Measurements from ENCODE around the gene HEYL. TPM values are rescaled to one million over a fixed set of nuclear protein-coding genes. Genes with fewer than 3 reads are reported as not detected.
A peak's percentile ranks its signal among the peaks of the same experiment; 100 is the strongest.

HEYL gene
- total RNA-seq, 1 experiment from 2014 or later = 1.0 TPM

DNA sequence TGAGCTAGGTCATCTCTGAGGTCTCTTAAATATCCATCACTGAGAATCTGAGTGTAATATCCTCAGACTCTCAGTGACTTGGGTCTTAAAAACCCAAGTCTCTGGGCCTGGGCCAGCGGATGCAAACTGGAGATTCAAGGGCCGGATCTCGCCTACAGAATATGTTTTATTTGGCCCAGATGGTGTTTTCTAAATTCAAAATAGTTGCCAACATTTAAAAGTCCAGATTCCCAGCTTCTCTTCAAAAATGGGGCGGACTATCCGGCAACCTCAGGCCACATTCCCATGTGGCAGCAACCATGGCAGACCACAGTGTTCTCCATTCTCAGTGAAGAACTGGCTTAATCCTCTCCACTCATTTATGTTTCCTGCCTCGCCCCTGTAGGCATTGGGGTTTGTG, 12.7 kb upstream of the HEYL start:
- DNase-seq = no peak
- Histone ChIP-seq H3K4me3 (no peak overlapping the region), H3K36me3 (no peaks in the 10 kb centered on the region), H3K9me3 (no peaks in the 10 kb centered on the region), H3K27me3 (no peaks in the 10 kb centered on the region)

DNA sequence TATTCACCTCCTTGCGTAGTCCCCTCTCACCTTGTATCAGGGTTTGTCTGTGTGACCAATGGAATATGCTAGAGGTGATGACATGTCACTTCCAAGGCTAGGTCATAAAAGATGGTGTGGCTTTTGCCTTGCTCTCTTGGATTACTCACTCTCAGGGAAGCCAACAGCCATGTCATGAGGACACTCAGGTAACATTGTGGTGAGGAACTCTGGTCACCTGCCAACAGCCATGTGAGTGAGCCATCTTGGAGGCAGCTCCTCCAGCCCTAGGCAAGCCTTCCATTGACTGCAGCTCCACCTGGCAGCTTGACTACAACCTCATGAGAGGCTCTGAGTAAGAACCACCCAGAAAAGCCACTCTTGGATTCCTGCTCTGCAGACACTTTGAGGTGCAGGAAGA, 11.0 kb upstream of the HEYL start:
- Histone ChIP-seq H3K36me3 (no peaks in the 10 kb centered on the region), H3K4me3 (no peak overlapping the region), H3K27me3 (no peaks in the 10 kb centered on the region), H3K9me3 (no peaks in the 10 kb centered on the region)
- no peak for DNase-seq

DNA sequence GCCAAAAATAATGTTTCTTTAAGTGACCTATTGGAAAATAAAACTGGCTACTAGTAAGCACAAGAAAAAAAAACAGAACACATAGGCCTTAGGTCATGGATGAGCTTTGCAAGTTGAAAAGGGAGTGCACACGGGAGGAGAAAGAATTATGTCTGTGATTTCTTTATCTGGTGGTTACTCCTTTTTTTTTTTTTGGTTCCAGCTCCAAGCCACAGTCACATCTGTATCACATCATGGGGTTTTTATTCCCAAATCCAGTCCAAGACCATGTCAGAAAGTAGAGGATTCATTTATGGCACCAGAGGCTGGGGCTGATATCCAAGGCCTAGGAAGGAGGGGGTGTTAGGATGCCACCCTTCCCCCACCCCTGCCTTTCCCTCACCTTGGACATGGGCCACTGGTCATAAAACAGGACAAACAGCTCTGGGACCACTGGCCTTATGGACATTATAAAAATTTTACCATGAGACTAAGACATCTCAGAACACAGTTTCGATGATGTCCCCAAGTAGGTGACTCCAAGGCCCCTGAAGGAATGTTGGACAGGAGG, 10.3 kb upstream of the HEYL start:
- Histone ChIP-seq H3K9me3 (no peaks in the 10 kb centered on the region), H3K4me3 (no peak overlapping the region), H3K36me3 (no peaks in the 10 kb centered on the region), H3K27me3 (no peaks in the 10 kb centered on the region)
- no peak for DNase-seq

- no peaks in the 10 kb centered on the region for H3K36me3 ChIP-seq
- H3K27me3 ChIP-seq = no peaks in the 10 kb centered on the region
- H3K4me3 ChIP-seq = no peak overlapping the region
- no peaks in the 10 kb centered on the region for H3K9me3 ChIP-seq
- DNase-seq = no peak
These were observed 9.1 kb upstream of the HEYL start for GRCh38 chr1:39648496-39648895.

- Histone ChIP-seq H3K36me3 (no peaks in the 10 kb centered on the region), H3K4me3 (no peak overlapping the region), H3K9me3 (no peaks in the 10 kb centered on the region), H3K27me3 (no peaks in the 10 kb centered on the region)
- no peak for DNase-seq
These were observed 7.8 kb upstream of the HEYL start for GRCh38 chr1:39647247-39647646.

DNA sequence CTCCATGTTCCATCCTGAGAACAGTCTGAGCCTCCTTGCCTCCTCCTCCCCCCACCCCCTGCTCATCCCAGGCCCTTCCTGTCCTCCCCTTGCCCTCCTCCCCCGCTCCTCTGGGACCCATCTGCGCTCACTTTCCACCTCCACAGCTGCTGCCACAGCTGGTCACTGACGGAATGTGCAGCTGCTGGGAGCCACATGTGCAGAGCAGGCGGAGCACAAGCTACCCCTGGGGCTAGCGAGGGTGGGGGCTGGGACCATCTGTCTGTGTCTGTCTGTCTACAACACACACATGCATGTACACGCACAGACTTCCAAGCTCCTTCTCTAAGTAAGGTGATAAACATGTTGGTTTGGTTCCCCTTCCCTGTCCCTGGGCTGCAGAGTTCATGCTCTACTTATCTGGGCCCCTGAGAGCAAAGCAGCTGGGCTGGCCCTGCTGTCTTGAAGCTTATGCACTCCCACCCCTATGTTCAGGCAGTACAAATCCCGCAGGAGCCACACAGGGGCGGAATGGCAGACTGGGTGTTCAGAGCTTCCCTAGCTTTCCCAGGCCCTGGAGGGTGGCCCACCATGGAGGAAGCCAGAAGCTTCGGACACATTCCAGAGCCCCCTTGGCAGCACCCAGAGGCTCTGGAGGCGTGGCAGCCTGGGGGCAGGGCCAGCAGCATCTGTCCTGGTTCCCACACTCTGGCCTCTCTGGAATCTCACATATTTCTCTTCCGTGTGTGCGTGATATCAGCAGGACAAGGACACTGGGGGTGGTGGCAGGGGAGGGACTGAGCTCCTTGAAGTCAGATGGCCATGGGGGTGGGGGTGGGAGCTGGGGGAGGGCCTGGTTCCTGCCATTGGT, 7.0 kb upstream of the HEYL start:
- no peak overlapping the region for H3K4me3 ChIP-seq
- no peaks in the 10 kb centered on the region for H3K36me3 ChIP-seq
- no peaks in the 10 kb centered on the region for H3K9me3 ChIP-seq
- peak; percentile 17 for DNase-seq
- no peaks in the 10 kb centered on the region for H3K27me3 ChIP-seq

GRCh38 chr1:39645411-39646043, 6.1 kb upstream of the HEYL start:
- no peaks in the 10 kb centered on the region for H3K27me3 ChIP-seq
- no peaks in the 10 kb centered on the region for H3K9me3 ChIP-seq
- no peak overlapping the region for H3K4me3 ChIP-seq
- H3K36me3 ChIP-seq = no peaks in the 10 kb centered on the region
- no peak for DNase-seq

DNA sequence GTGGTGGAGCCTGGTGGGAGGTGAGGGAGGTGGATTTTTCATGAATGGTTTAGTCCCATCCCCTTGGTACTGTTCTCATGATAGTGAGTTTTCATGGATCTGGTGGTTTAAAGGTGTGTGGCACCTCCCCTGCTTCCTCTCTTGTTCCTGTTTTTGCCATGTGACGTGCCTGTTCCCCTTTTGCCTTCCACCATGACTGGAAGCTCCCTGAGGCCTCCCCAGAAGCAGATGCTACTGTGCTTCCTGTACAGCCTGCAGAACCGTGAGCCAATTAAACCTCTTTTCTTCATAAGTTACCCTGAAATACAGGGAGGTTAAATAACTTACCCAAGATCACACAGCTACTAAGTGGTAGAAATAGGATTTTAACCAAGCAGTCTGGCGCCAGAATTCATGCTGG, 4.3 kb upstream of the HEYL start:
- no peaks in the 10 kb centered on the region for H3K27me3 ChIP-seq
- no peaks in the 10 kb centered on the region for H3K9me3 ChIP-seq
- no peak for DNase-seq
- H3K4me3 ChIP-seq = no peak overlapping the region
- H3K36me3 ChIP-seq = no peaks in the 10 kb centered on the region

- no peaks in the 10 kb centered on the region for H3K27me3 ChIP-seq
- H3K4me3 ChIP-seq = no peak overlapping the region
- peak; percentile 84 for DNase-seq
- H3K9me3 ChIP-seq = no peaks in the 10 kb centered on the region
- no peaks in the 10 kb centered on the region for H3K36me3 ChIP-seq
These were observed 3.4 kb upstream of the HEYL start for GRCh38 chr1:39642796-39643195.

DNA sequence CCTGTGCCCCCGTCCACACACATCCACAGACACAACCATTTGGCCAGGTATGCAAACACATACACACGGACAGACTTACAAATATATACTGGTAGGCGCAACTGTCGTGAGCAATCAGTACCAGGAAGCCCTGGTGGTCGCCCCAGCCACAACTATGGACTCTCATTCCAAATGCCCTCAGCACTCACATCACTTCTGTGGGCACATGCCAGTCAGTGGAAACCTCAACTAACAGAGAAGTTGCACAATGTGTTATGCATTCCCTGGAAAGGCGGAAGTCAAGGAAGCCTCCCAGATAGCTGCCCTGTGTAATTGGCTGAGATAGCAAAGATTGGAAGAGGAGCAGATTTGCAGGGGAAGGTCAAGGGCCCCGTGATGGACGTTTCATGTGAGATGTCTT, 1.4 kb upstream of the HEYL start:
- H3K27me3 ChIP-seq = no peaks in the 10 kb centered on the region
- no peak overlapping the region for H3K4me3 ChIP-seq
- no peak for DNase-seq
- no peaks in the 10 kb centered on the region for H3K9me3 ChIP-seq
- H3K36me3 ChIP-seq = no peaks in the 10 kb centered on the region

- Histone ChIP-seq H3K9me3 (no peaks in the 10 kb centered on the region), H3K27me3 (no peaks in the 10 kb centered on the region), H3K36me3 (no peaks in the 10 kb centered on the region), H3K4me3 (peak overlapping the region; percentile 50)
- DNase-seq = no peak
These were observed 508 bp downstream of the HEYL start for GRCh38 chr1:39638965-39639304.

DNA sequence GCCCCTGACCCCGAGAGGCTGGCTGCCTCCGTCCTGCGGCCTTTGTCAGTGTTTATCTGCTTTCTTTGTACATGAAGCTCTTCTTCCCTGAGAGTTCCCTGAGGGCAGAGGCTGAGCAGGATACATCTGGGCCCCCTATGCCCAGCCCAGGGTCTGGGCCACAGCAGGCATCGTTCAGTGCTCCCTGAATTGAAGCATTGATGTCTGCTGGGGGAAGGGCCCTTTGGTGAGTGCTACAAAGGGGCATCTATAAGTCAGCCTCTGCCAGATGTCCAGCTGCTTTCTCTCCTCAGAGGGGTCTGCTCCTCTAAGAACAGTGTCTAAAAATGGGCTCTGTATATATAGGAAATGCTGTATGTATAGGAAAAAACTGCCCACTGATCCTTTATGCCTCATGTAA, 2.1 kb downstream of the HEYL start:
- DNase-seq = no peak
- Histone ChIP-seq H3K36me3 (no peaks in the 10 kb centered on the region), H3K27me3 (no peaks in the 10 kb centered on the region), H3K9me3 (no peaks in the 10 kb centered on the region), H3K4me3 (no peak overlapping the region)

DNA sequence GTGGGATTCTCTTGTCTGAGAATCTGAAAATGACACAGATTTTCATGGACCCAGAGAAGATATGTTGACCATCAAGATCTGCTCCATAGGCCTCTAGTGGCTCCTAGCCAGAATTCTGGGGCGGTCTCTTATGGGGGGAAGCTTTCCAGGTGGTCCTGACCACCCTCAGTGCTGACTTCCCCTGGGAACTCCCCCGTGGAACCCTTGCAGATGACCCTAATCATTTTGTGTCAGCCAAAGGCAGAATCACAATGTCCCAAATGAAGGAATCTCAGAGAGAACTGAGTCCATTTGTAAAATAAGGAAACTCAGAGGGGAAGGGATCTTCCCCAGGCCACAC, 3.6 kb downstream of the HEYL start:
- DNase-seq = no peak
- Histone ChIP-seq H3K36me3 (no peaks in the 10 kb centered on the region), H3K4me3 (no peak overlapping the region)

GRCh38 chr1:39635205-39635870, 4.1 kb downstream of the HEYL start:
- DNase-seq = no peak
- Histone ChIP-seq H3K4me3 (no peak overlapping the region), H3K27me3 (no peaks in the 10 kb centered on the region), H3K9me3 (no peaks in the 10 kb centered on the region), H3K36me3 (no peaks in the 10 kb centered on the region)

More for the DNA sequence above, 3.6 kb downstream of the HEYL start:
- Histone ChIP-seq H3K9me3 (no peaks in the 10 kb centered on the region), H3K27me3 (no peaks in the 10 kb centered on the region)

GRCh38 chr1:39633422-39633821, 6.0 kb downstream of the HEYL start:
- H3K27me3 ChIP-seq = no peaks in the 10 kb centered on the region
- H3K36me3 ChIP-seq = no peaks in the 10 kb centered on the region
- no peaks in the 10 kb centered on the region for H3K9me3 ChIP-seq
- H3K4me3 ChIP-seq = no peak overlapping the region
- DNase-seq = no peak

GRCh38 chr1:39632682-39633417, 6.6 kb downstream of the HEYL start:
- Histone ChIP-seq H3K4me3 (no peak overlapping the region), H3K9me3 (no peaks in the 10 kb centered on the region), H3K36me3 (no peaks in the 10 kb centered on the region), H3K27me3 (no peaks in the 10 kb centered on the region)
- DNase-seq = no peak

DNA sequence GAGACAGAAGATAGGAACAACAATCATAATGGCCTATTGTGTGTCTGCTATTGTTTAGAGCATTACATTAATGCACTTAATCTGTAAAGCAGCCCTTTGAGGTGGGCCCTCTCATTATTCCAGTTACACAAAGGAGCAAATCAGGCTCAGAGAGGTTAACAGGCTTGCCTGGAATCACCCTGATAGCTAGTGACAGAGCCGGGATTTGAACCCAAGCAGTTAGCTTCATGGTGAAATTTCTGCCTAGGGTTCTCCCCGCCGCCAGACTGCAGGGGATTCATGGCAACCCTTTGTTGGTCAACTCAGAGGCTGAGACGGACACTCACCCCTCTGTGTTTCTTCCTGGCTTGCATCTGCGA, 7.1 kb downstream of the HEYL start:
- H3K36me3 ChIP-seq = no peaks in the 10 kb centered on the region
- no peaks in the 10 kb centered on the region for H3K27me3 ChIP-seq
- no peak overlapping the region for H3K4me3 ChIP-seq

More for the DNA sequence above, 7.1 kb downstream of the HEYL start:
- DNase-seq = no peak
- H3K9me3 ChIP-seq = no peaks in the 10 kb centered on the region
